Mesothelial cell of epicardium (in vitro differentiated cells): ENCODE measurements around the gene NQO1. TPM values are rescaled to one million over a fixed set of nuclear protein-coding genes. Genes with fewer than 3 reads are reported as not detected.
"Not testable (repeated sequence)": the region's sequence is repeated elsewhere in the genome, so short reads cannot be mapped to it uniquely, and the experiment has no call there.

Experiments used
- DNase-seq, 2 experiments: peaks; one replicate each; pipeline ENCODE4 v3.0.0; 2021; ENCODE audit warnings: low spot score in 2 of 2; ENCODE audit not compliant: unreplicated experiment in 2 of 2
- H3K27ac Mint-ChIP-seq: 2 replicates; pipeline ENCODE4 v1.8.0; 2021; ENCODE audit warnings: mixed read lengths
- H3K27me3 Mint-ChIP-seq: 2 replicates; pipeline ENCODE4 v1.8.0; 2021; ENCODE audit warnings: low read depth, mixed read lengths
- H3K36me3 Mint-ChIP-seq: 2 replicates; pipeline ENCODE4 v1.8.0; 2021; ENCODE audit warnings: mixed read lengths
- H3K4me1 Mint-ChIP-seq: 2 replicates; pipeline ENCODE4 v1.8.0; 2021; ENCODE audit warnings: mixed read lengths
- H3K4me3 Mint-ChIP-seq: 2 replicates; pipeline ENCODE4 v1.8.0; 2021; ENCODE audit warnings: mild to moderate bottlenecking, moderate library complexity, mixed read lengths
- H3K9me3 Mint-ChIP-seq: 2 replicates; pipeline ENCODE4 v1.8.0; 2021; ENCODE audit warnings: mixed read lengths
- total RNA-seq: library from RNA; stranded (reverse); gene quantifications from 3 replicates; pipeline ENCODE4 v1.2.1, GENCODE V29; 2021
- TF ChIP-seq, protein P1 (sequence below): fragments of 200-600 bp; sonication (generic); IDR thresholded peaks from one replicate; pipeline ENCODE4 v1.5.0; 2021; ENCODE audit warnings: antibody characterized with exemption; ENCODE audit not compliant: unreplicated experiment

Gene NQO1
- total RNA-seq, 1 donor from 2014 or later = 30.9 TPM

DNA sequence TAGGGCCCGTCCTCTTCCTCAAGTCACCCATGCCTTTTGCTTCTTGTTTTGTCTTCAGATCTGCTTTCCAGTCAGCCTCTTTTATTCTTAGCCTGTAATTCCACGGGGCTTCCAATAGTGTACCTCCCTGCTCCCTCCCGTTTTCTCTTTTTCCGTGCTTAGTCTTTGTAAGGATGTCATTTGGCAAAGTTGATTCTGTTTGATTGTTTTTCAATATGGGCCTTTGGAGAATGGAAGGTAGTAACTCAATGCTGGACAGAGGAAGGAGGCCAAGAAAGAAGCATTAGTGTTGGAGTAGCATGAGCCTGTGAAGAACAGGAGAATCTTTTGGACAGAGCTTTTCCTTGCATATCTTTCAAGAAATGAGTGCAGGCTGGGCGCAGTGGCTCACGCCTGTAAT, 42.3 kb upstream of the NQO1 start:
- TF ChIP-seq, protein P1, sequence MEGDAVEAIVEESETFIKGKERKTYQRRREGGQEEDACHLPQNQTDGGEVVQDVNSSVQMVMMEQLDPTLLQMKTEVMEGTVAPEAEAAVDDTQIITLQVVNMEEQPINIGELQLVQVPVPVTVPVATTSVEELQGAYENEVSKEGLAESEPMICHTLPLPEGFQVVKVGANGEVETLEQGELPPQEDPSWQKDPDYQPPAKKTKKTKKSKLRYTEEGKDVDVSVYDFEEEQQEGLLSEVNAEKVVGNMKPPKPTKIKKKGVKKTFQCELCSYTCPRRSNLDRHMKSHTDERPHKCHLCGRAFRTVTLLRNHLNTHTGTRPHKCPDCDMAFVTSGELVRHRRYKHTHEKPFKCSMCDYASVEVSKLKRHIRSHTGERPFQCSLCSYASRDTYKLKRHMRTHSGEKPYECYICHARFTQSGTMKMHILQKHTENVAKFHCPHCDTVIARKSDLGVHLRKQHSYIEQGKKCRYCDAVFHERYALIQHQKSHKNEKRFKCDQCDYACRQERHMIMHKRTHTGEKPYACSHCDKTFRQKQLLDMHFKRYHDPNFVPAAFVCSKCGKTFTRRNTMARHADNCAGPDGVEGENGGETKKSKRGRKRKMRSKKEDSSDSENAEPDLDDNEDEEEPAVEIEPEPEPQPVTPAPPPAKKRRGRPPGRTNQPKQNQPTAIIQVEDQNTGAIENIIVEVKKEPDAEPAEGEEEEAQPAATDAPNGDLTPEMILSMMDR = no peak
- peaks cover 8% of the 10 kb centered on the region for H3K36me3 Mint-ChIP-seq
- no peak overlapping the region for H3K4me3 Mint-ChIP-seq
- H3K9me3 Mint-ChIP-seq = peaks cover 8% of the 10 kb centered on the region
- H3K4me1 Mint-ChIP-seq = peaks cover 9% of the 10 kb centered on the region
- DNase-seq = no peak
- no peaks in the 10 kb centered on the region for H3K27me3 Mint-ChIP-seq
- no peak overlapping the region for H3K27ac Mint-ChIP-seq

DNA sequence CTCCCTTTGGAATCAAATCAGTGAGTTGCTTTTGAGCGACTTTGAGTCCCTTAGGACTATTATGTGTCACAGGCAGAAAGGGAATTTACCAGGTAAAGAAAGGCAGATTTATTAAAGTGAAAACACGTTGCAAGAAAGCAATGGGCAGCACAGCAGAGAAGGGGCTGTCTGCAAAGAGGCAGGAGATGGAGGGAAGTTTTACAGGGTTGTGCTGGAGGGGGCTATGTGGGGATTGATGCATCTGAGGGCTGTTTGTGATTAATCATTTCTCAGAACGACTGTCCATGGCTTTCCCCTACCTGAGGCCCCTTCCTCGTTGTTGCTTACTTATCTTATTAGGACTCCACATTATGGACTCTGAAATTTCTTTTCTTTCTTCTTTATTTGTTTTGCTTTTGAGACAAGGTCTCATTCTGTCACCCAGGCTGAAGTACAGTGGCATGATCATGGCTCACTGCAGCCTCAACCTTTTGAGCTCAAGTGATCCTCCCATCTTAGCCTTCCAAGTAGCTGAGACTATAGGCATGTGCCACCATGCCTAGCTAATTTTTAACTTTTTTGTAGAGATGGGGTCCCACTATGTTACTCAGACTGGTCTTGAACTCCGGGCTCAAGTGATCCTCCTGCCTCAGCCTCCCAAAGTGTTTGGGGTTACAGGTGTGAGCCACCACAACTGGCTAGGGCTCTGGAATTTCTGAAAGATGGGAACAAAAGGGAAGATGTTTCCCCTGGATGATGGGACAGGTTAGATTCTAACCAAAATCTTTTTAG, 41.3 kb upstream of the NQO1 start:
- H3K27ac Mint-ChIP-seq = no peak overlapping the region
- H3K36me3 Mint-ChIP-seq = peaks cover 8% of the 10 kb centered on the region
- no peaks in the 10 kb centered on the region for H3K27me3 Mint-ChIP-seq
- peaks cover 8% of the 10 kb centered on the region for H3K9me3 Mint-ChIP-seq
- peaks cover 10% of the 10 kb centered on the region for H3K4me1 Mint-ChIP-seq
- TF ChIP-seq, protein P1 = no peak
- DNase-seq = no peak
- H3K4me3 Mint-ChIP-seq = no peak overlapping the region

DNA sequence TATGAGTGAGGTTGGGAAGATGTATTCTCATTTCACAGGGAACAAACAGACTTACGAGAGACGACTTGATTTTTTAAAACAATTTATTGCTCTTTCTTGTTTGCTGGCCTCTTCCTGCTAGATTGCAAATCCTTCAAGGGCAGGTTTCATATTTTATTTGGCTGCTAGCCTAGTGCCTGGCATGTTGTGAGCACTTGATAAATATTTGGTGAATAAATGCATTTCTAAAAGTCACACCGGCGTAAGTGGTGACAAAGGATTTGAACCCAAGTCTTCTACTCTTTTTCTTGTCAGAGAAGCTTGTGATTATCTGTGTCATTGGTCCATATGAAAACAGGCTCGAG, 37.2 kb upstream of the NQO1 start:
- H3K27me3 Mint-ChIP-seq = peaks cover under 1% of the 10 kb centered on the region

DNA sequence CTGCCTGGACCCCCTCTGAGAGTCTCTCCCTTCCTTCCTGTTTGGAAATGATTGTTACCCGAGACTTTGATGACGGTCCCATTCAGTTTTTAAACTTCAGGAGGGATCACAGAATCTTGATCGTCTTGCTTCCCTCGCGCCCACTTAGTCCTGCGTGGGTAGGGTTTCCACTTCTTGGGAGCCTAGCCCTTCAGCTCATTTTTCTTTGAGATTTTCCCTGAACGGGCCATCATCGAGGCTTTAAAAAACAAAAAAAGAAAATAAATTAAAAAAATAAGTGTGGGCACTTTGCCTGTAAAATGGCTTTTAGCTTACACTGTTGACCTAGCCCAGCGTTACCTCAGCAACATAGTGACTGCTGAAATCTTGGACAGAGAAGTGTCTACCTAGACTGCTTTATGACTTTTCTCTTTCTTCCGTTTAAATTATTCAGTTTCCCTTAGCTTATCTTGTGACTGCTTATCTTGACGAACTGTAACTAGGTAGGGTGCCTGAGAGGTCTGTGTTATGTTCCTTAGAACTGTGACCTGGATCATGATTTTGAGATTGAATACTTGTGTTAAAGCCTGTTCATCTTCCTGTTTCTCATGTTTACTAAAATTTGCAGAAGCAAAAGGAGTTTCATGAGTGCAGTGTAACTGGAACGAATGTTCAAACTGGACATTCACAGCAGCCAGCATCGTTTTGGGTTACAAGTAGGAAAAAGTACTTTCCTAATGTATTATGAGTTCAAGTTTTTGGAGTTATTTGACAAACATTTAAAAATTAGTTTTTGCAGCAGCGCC, 36.6 kb upstream of the NQO1 start:
- Mint-ChIP-seq H3K27me3 (peaks cover 3% of the 10 kb centered on the region), H3K9me3 (peaks cover 8% of the 10 kb centered on the region), H3K27ac (peak overlapping the region; percentile 95), H3K36me3 (peaks cover 8% of the 10 kb centered on the region), H3K4me3 (peak overlapping the region; percentile 90), H3K4me1 (peaks cover 10% of the 10 kb centered on the region)
- DNase-seq = no peak
- TF ChIP-seq, protein P1 = no peak

More for the DNA sequence above, 37.2 kb upstream of the NQO1 start:
- H3K4me1 Mint-ChIP-seq = peaks cover 10% of the 10 kb centered on the region
- TF ChIP-seq, protein P1 = no peak
- H3K4me3 Mint-ChIP-seq = peak overlapping the region; percentile 90
- H3K36me3 Mint-ChIP-seq = peaks cover 8% of the 10 kb centered on the region
- no peak for DNase-seq
- peak overlapping the region; percentile 95 for H3K27ac Mint-ChIP-seq
- peaks cover 8% of the 10 kb centered on the region for H3K9me3 Mint-ChIP-seq

DNA sequence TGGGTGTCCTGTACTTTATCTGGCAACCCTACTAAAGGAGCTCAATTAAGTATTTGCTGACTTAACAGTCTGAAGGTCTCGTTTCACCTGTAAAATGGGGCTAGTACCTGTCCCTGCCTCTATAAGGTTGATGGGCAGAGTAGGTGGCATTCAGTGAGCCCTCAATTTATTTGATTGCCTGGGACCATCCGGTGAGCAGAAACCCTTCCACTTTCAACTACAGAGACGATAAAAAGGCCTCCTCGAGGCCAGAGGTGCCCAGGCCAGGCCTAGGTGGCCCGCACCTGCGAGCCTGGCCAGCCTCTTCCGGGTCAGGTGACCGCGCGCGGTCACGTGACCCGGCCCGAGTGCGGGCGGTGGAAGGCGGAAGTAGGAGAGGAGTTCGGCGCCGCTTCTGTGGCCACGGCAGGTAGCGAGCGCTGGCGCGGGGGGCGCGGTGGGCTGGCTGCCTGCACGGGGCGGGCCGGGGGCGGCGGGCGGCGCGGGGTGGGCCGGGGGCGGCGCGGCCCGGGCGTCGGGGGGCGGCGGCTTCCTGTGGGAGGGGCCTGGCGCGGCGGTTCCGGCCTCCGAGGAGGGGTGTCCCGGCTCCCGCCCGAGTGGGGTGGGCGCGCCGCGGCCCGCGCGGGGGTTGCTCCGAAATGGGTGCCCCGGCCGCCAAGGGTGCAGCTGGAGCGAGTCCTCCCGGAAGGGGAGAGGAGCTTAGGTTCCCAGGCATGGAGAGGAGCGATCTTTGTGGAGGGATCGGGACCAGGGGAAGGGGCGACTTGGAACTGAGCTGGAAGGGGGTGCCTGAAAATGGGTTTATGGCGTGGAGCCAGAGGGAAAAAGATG, 35.8 kb upstream of the NQO1 start, which contains the start of gene WWP2:
WWP2 (plus strand) TSS at position 350 of the 831 bp plus-strand sequence. CDS start 24,679 bp downstream, outside the sequence.
- Mint-ChIP-seq H3K4me3 (peak within 1 kb of the TSS; percentile 90), H3K4me1 (peaks cover 10% of the 10 kb centered on the region), H3K9me3 (peaks cover 3% of the 10 kb centered on the region), H3K27me3 (peaks cover 3% of the 10 kb centered on the region), H3K27ac (peak within 1 kb of the TSS; percentile 97), H3K36me3 (peaks cover 8% of the 10 kb centered on the region)
- TF ChIP-seq, protein P1 = no peak
- DNase-seq = peak; percentile 76 to 79

DNA sequence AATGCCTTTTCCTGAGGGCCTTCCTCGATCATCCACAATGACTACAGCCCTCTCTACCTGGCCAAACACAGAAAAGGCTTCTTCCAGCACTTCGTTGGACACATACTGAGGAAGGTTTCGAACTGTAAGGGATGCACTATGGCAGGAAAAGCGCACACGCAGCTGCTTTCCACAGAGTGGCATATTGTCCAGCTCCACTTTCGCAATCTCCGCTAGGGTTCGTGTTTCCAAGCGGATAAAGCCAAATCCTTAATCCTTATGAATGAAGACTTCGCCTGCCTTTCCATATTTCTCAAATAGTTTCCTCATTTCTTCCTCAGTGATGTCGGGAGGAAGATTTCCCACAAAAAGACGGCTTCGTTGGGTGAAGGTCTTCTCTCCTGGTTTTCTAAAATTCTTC, 31.0 kb upstream of the NQO1 start:
- DNase-seq, H3K9me3 Mint-ChIP-seq, H3K27me3 Mint-ChIP-seq, H3K36me3 Mint-ChIP-seq, H3K4me3 Mint-ChIP-seq, H3K27ac Mint-ChIP-seq: not testable (repeated sequence)
- H3K4me1 Mint-ChIP-seq = peaks cover 13% of the 10 kb centered on the region
